ENCODE data around the gene EMP1.

DNA sequence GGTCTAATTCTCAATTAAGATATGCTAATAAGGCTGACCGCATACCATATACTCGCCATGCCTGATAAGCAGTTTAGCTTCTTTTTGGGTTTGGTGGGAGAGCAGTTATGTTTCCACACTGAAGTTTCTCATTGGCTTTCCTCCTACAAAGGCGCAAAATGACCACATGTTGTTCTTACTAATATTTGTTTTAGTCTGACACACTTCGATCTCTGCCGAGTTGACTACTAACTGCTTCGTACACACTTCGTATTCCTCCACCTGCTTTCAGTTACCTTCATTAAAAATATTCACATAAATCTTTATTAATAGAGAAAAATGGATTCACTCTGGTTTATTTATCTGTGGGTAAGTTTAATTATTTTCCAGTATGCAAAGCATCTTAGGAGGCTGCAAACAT is 41.7 kb downstream of the EMP1 start:
- TF ChIP-seq, protein P1, sequence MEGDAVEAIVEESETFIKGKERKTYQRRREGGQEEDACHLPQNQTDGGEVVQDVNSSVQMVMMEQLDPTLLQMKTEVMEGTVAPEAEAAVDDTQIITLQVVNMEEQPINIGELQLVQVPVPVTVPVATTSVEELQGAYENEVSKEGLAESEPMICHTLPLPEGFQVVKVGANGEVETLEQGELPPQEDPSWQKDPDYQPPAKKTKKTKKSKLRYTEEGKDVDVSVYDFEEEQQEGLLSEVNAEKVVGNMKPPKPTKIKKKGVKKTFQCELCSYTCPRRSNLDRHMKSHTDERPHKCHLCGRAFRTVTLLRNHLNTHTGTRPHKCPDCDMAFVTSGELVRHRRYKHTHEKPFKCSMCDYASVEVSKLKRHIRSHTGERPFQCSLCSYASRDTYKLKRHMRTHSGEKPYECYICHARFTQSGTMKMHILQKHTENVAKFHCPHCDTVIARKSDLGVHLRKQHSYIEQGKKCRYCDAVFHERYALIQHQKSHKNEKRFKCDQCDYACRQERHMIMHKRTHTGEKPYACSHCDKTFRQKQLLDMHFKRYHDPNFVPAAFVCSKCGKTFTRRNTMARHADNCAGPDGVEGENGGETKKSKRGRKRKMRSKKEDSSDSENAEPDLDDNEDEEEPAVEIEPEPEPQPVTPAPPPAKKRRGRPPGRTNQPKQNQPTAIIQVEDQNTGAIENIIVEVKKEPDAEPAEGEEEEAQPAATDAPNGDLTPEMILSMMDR (IDR thresholded peaks at IDR 0.05 in 8 of 11, conservative IDR thresholded peaks at IDR 0.05 in 3 of 11) = no peak
- no peak for TF ChIP-seq POLR2A (IDR thresholded peaks at IDR 0.05)
